GM19239 (cell line): ENCODE measurements around the gene DYNLT2B.
"Not testable (repeated sequence)": the region's sequence is repeated elsewhere in the genome, so short reads cannot be mapped to it uniquely, and the experiment has no call there.

Source experiments
- DNase-seq: peaks from one replicate; pipeline ENCODE4 v3.0.0; 2011; ENCODE audit warnings: low spot score; ENCODE audit not compliant: insufficient read length
- FAIRE-seq: peaks from 2 replicates; lab custom pipeline; 2011; peaks lifted over from hg19 to GRCh38; lab: Jason Lieb, UNC

DYNLT2B gene

DNA sequence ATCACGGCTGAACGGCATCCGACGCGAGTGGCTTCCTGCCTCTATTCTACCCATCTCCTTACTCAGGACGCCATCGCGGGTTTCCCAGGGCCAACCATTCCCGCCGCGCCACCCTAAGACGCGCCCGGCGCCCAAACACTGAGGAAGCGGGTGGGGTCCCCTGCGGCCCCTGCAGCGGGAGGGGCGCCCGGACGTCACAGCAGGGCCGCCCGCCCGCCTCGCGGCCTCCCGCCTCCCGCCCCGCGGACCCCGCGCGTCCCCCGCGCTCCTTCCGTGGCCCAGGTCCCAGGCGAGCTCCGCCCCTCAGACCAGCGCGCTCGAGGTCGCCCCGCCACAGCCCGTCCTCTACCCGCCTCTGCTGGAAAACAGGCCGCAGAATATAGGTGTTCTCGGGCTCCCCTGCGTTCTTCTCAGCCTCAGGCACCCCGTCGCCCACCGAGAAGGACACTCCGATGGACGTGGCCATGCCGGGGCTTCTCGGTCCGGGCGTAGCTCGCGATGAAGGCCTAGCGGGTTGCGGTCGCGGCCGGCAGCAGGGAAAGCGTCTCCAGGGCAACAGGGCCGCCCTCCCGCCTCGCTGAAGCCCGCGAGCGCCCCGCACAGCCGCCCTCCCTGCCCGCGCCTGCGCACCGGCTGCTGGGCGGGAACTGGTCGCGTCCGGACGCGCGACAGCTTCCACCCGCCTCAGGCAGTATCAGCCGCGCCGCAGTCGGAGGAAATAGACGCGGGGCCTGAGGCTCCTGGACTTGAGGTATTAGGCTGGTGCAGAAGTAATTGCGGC lies at the start of gene DYNLT2B:
Gene DYNLT2B (minus strand): TSS at position 554 of the 781 bp plus-strand sequence. CDS start 88 bp downstream, at position 466.
- FAIRE-seq (no peak), DNase-seq (peak; percentile 97)

- FAIRE-seq = peak; percentile 57
- DNase-seq = no peak
Observed at GRCh38 chr3:196365736-196366135, 47.7 kb upstream of the DYNLT2B start.

GRCh38 chr3:196360586-196360985 lies 42.5 kb upstream of the DYNLT2B start:
- DNase-seq (no peak), FAIRE-seq (no peak)

DNA sequence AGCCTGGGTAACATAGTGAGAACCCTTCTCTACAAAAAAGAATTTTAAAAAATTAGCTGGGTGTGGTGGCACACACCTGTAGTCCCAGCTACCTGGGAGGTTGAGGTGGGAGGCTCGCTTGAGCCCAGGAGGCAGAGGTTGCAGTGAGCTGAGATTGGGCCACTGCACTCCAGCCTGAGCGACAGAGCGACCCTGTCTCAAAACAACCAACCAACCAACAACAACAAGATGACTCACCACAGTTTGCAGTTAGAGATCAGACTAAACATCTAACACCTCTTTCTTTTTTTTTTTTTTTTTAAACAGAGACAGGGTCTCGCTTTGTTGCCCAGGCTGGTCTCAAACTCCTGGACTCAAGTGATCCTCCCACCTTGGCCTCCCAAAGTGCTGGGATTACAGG lies 40.5 kb upstream of the DYNLT2B start:
- not testable (repeated sequence) for DNase-seq, FAIRE-seq

DNA sequence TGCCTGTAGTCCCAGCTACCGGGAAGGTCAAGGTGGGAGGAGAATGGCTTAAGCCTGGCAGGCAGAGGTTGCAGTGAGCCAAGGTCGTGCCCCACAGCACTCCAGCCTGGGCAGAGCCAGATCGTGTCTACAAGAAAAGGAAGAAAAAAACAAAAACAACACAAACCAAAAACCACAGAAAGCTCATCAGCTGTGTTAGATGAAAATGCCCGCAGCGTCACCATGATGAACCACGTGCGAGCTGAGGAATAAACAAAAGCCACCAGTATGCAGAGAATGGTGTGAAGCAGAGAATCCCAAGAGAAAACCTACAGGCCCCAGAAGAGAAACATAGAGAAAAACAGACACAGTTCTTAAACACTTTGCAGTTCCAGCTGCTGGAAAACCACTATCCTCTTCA lies 39.9 kb upstream of the DYNLT2B start:
- no peak for FAIRE-seq

DNA sequence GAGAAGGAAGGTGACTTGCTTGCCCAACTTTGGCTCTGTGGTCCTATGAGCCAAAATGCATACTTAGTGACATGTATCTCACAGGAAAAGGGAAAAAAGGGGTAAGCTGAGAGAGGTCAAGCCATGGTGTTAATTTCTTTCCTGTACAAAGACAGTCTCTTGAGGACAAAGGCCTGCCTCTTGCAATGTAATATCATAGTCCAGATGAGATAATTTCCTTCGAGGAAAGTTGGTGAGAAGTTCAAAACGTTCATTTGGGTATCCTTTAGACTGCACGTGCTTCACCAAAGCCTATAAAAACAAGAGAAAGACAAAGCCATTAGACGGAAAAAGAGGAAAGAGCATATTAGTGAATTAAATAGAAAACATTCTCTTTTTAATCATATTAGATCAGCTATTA lies 38.5 kb upstream of the DYNLT2B start:
- no peak for FAIRE-seq

More for the DNA sequence above, 39.9 kb upstream of the DYNLT2B start:
- DNase-seq = no peak

GRCh38 chr3:196355668-196356067 lies 37.6 kb upstream of the DYNLT2B start:
- FAIRE-seq (no peak), DNase-seq (no peak)

More for the DNA sequence above, 38.5 kb upstream of the DYNLT2B start:
- DNase-seq = no peak

- DNase-seq (no peak), FAIRE-seq (no peak)
Observed at GRCh38 chr3:196354132-196354531, 36.1 kb upstream of the DYNLT2B start.

GRCh38 chr3:196351541-196351940 lies 33.5 kb upstream of the DYNLT2B start:
- FAIRE-seq = no peak
- DNase-seq = no peak

GRCh38 chr3:196350067-196350466 lies 32.0 kb upstream of the DYNLT2B start:
- no peak for DNase-seq
- FAIRE-seq = peak; percentile 57

DNA sequence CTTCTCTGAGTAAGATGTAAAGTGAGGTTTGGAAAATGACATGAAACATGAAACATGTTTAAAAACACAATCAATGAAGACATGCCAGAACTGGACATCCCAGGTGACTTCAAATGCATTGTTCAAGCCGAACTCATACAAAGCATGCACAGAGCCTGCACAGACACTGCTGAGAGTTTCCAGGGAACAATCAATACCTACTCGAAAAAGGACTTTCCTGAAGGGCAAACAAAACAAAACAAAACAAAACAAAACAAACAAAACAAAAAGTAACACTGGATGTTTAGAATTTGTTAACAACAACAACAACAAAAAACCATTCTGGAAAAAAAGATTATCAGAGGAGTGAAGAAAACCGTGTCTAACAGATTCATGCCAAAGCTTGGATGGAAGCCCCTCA lies 30.7 kb upstream of the DYNLT2B start:
- DNase-seq (no peak), FAIRE-seq (no peak)

DNA sequence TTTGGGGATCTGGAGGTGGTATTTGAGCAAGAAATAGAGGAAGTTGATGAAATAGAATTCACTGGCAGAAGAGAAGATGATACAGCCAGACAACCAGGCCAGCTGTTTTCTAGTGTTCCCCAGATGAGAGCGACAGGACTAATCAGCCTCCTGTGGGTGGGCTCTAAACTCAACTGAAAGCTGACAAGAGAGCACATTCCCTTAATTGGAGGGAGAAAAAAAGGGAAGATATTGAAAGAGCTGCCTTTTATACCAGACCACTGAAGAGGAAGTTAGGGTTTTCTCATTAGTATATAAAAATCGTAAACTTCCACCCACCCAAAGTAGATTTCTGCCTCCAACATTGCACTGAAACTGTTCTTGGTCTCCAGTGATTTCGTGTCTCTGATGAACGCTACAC lies 26.6 kb upstream of the DYNLT2B start:
- FAIRE-seq (no peak), DNase-seq (no peak)

DNA sequence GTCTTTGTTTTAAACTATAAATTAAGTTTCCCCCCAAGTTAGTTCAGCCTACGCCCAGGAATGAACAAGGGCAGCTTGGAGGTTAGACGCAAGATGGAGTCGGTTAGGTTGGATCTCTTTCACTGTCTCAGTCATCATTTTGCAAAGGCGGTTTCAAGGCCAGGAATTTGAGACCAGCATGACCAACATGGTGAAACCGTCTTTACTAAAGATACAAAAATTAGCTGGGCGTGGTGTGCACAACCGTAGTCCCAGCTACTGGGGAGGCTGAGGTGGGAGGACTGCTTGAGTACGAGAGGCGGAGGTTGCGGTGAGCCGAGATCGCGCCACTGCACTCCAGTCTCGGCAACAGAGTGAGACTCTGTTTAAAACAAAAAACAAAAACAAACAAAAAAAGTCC lies 25.9 kb upstream of the DYNLT2B start:
- not testable (repeated sequence) for FAIRE-seq, DNase-seq

GRCh38 chr3:196341137-196341536 lies 23.1 kb upstream of the DYNLT2B start:
- no peak for FAIRE-seq

GRCh38 chr3:196340466-196340865 lies 22.4 kb upstream of the DYNLT2B start:
- DNase-seq (no peak), FAIRE-seq (no peak)

More at GRCh38 chr3:196341137-196341536, 23.1 kb upstream of the DYNLT2B start:
- no peak for DNase-seq

- DNase-seq (no peak), FAIRE-seq (no peak)
Observed at GRCh38 chr3:196339493-196340254, 21.6 kb upstream of the DYNLT2B start.

- no peak for DNase-seq
Observed at GRCh38 chr3:196339044-196339443, 21.0 kb upstream of the DYNLT2B start.

GRCh38 chr3:196336319-196337145 lies 18.5 kb upstream of the DYNLT2B start:
- DNase-seq (no peak), FAIRE-seq (no peak)

More at GRCh38 chr3:196339044-196339443, 21.0 kb upstream of the DYNLT2B start:
- FAIRE-seq = no peak

- DNase-seq = no peak
- FAIRE-seq = no peak
Observed at GRCh38 chr3:196335503-196335948, 17.5 kb upstream of the DYNLT2B start.

- no peak for FAIRE-seq
Observed at GRCh38 chr3:196334982-196335381, 16.9 kb upstream of the DYNLT2B start.

More at GRCh38 chr3:196334982-196335381, 16.9 kb upstream of the DYNLT2B start:
- DNase-seq = no peak
